Nephron progenitor cell (in vitro differentiated cells): ENCODE measurements around the gene VWA3A.
"Not testable (repeated sequence)": the region's sequence is repeated elsewhere in the genome, so short reads cannot be mapped to it uniquely, and the experiment has no call there.

Source experiments
- DNase-seq: peaks from one replicate; pipeline ENCODE4 v3.0.0; 2021
- H3K27ac Mint-ChIP-seq: 2 replicates; pipeline ENCODE4 v1.8.0; 2021; ENCODE audit warnings: mild to moderate bottlenecking, moderate library complexity, mixed read lengths
- H3K27me3 Mint-ChIP-seq: 2 replicates; pipeline ENCODE4 v1.8.0; 2021; ENCODE audit warnings: mild to moderate bottlenecking, low read depth, mixed read lengths; ENCODE audit not compliant: poor library complexity
- H3K36me3 Mint-ChIP-seq: 2 replicates; pipeline ENCODE4 v1.8.0; 2021; ENCODE audit warnings: low read depth, mixed read lengths
- H3K4me1 Mint-ChIP-seq: 2 replicates; pipeline ENCODE4 v1.8.0; 2021; ENCODE audit warnings: mixed read lengths
- H3K4me3 Mint-ChIP-seq: 2 replicates; pipeline ENCODE4 v1.8.0; 2021; ENCODE audit warnings: mild to moderate bottlenecking, moderate library complexity, mixed read lengths
- H3K9me3 Mint-ChIP-seq: 2 replicates; pipeline ENCODE4 v1.8.0; 2021; ENCODE audit warnings: mild to moderate bottlenecking, moderate library complexity, mixed read lengths
- CTCF ChIP-seq: fragments of 200-600 bp; sonication (generic); IDR thresholded peaks from 2 replicates; pipeline ENCODE4 v1.5.0; 2021; ENCODE audit warnings: antibody characterized with exemption

The VWA3A gene

GRCh38 chr16:22162656-22163009 is 70.3 kb downstream of the VWA3A start:
- Mint-ChIP-seq H3K4me1 (no peaks in the 10 kb centered on the region), H3K9me3 (peaks cover 14% of the 10 kb centered on the region), H3K36me3 (peaks cover 5% of the 10 kb centered on the region), H3K27me3 (peaks cover 77% of the 10 kb centered on the region), H3K4me3 (no peak overlapping the region), H3K27ac (no peak overlapping the region)
- TF ChIP-seq CTCF: no peak
- no peak for DNase-seq

DNA sequence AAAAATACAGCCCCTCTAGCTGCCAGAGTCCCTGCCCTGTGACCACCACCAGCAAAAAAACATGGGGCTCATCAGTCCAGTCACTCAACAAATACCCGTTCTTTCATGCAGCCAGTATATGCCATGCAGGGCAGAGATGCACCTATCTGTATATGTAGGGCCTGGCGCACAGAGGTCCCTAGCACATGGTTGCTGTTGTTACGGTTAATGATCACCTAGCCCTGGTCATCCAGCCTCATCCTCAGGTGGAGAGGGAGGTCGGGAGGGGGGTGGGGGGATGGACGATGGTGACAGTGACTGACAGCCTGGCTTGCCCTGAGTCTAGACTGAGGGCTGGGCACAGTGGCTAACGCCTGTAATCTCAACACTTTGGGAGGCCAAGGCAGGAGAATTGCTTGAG is 71.5 kb downstream of the VWA3A start:
- TF ChIP-seq CTCF: no peak
- Mint-ChIP-seq H3K9me3 (peaks cover 16% of the 10 kb centered on the region), H3K27me3 (peaks cover 66% of the 10 kb centered on the region), H3K4me3 (no peak overlapping the region), H3K36me3 (peaks cover 5% of the 10 kb centered on the region), H3K4me1 (no peaks in the 10 kb centered on the region), H3K27ac (no peak overlapping the region)
- no peak for DNase-seq

GRCh38 chr16:22164482-22164881 is 72.1 kb downstream of the VWA3A start:
- Mint-ChIP-seq H3K4me3 (no peak overlapping the region), H3K27me3 (peaks cover 60% of the 10 kb centered on the region), H3K9me3 (peaks cover 16% of the 10 kb centered on the region), H3K36me3 (peaks cover 5% of the 10 kb centered on the region), H3K27ac (no peak overlapping the region), H3K4me1 (no peaks in the 10 kb centered on the region)
- TF ChIP-seq CTCF: no peak
- DNase-seq: no peak

DNA sequence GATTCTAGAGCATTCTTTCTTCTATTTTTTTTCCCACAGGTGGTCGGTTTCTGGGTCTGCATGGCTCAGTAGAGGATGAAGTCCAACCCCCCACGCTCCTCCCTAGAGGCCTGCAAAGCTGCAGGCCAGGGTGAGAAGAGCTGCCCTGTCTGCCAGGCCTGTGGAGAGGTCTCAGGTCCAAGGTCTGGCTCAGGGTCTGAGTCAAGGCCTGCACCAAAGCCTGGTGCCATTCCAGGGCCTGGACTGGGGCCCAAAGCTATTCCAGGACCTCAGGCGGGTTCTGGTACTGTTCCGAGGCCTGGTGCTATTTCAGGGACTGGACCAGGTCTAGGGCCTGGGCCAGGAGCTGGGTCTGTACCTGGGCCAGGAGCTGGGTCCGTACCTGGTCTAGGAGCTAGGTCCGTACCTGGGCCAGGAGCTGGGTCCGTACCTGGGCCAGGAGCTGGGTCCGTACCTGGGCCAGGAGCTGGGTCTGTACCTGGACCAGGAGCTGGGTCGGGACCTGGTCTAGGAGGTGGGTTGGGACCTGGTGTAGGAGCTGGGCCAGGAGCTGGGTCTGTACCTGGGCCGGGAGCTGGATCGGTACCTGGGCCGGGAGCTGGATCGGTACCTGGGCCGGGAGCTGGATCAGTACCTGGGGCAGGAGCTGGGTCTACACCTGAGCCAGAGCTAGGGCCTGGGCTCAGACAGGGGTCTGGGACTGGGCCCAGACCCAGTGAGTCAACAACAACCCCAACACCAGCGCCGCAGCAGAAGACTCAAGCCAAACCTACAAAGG is 73.4 kb downstream of the VWA3A start:
- Mint-ChIP-seq H3K36me3 (peaks cover 5% of the 10 kb centered on the region), H3K4me1 (no peaks in the 10 kb centered on the region), H3K4me3 (no peak overlapping the region), H3K9me3 (peaks cover 16% of the 10 kb centered on the region), H3K27ac (no peak overlapping the region), H3K27me3 (peaks cover 52% of the 10 kb centered on the region)
- no peak for TF ChIP-seq CTCF
- DNase-seq: no peak

GRCh38 chr16:22171953-22172352 is 79.6 kb downstream of the VWA3A start:
- peaks cover 5% of the 10 kb centered on the region for H3K9me3 Mint-ChIP-seq
- no peak overlapping the region for H3K4me3 Mint-ChIP-seq
- peaks cover 4% of the 10 kb centered on the region for H3K4me1 Mint-ChIP-seq
- H3K36me3 Mint-ChIP-seq: no peaks in the 10 kb centered on the region
- DNase-seq: no peak
- TF ChIP-seq CTCF: no peak
- peaks cover 13% of the 10 kb centered on the region for H3K27me3 Mint-ChIP-seq
- no peak overlapping the region for H3K27ac Mint-ChIP-seq

DNA sequence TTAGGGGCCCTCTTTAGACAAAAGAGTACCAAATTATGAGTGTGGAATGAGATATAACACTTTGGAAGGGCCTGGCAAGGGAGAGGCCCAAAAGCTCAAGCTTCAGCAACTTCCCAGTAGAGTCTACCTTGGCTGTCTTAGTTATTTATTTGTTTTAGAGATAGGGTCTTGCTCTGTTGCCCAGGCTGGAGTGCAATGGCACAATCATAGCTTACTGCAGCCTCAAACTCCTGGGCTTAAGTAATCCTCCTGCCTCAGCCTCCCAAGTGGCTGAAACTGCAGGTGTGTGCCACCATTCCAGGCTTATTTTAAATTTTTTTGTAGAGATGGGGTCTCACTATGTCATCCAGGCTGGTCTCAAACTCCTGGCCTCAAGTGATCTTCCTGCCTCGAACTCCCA is 80.3 kb downstream of the VWA3A start:
- not testable (repeated sequence) for H3K4me1 Mint-ChIP-seq, H3K9me3 Mint-ChIP-seq, DNase-seq, H3K36me3 Mint-ChIP-seq, H3K4me3 Mint-ChIP-seq, H3K27ac Mint-ChIP-seq
- peaks cover 13% of the 10 kb centered on the region for H3K27me3 Mint-ChIP-seq
